Transverse colon (tissue), 4 donors: ENCODE results near the gene TPT1. TPM values are rescaled to one million over a fixed set of nuclear protein-coding genes. Genes with fewer than 3 reads are reported as not detected.

ENCODE experiments used
- DNase-seq: peaks from one replicate; pipeline ENCODE4 v3.0.0-alpha.2; 2019
- H3K27ac ChIP-seq, 4 donors: fragments of 200-600 bp; sonication (generic); 2 replicates each; pipeline ENCODE4 v1.5.1; 2016 to 2018; ENCODE audit warnings: inconsistent platforms in 4 of 4
- H3K27me3 ChIP-seq: fragments of 200-600 bp; sonication (generic); 2 replicates; pipeline ENCODE4 v1.5.1; 2017; ENCODE audit warnings: inconsistent platforms
- H3K36me3 ChIP-seq, 4 donors: fragments of 200-600 bp; sonication (generic); 2 replicates each; pipeline ENCODE4 v1.5.1; 2017 to 2019; ENCODE audit warnings: inconsistent platforms in 4 of 4
- H3K4me1 ChIP-seq, 4 donors: fragments of 200-600 bp; sonication (generic); 2 replicates each; pipeline ENCODE4 v1.5.1; 2017 to 2020; ENCODE audit warnings: inconsistent platforms in 4 of 4
- H3K4me3 ChIP-seq, 4 donors: fragments of 200-600 bp; sonication (generic); 1 replicate in 1 of 4; 2 replicates in 3 of 4; pipeline versions ENCODE4 v1.5.1 to v1.6.1; 2017 to 2019; ENCODE audit warnings: inconsistent platforms in 4 of 4
- H3K9me3 ChIP-seq, 2 donors: fragments of 200-600 bp; sonication (generic); 2 replicates each; pipeline ENCODE4 v1.5.1; 2017 to 2019; ENCODE audit warnings: inconsistent platforms in 2 of 2
- CTCF ChIP-seq, 5 experiments: fragments of 200-600 bp in 3 of 5; fragments of 450-650 bp in 2 of 5; sonication (generic) in 3 of 5; IDR thresholded peaks; 1 replicate in 2 of 5; 2 replicates in 3 of 5; pipeline ENCODE4 v1.5.1; 2016 to 2017; ENCODE audit warnings: antibody characterized with exemption in 5 of 5, inconsistent platforms in 3 of 5, mild to moderate bottlenecking in 2 of 5, moderate library complexity in 1 of 5
- EP300 ChIP-seq: sonication (generic); formaldehyde crosslinking; IDR thresholded peaks from one replicate; pipeline ENCODE4 v1.6.1; 2017; ENCODE audit warnings: antibody characterized with exemption, low read depth
- POLR2A ChIP-seq: fragments of 450-650 bp; IDR thresholded peaks from one replicate; pipeline ENCODE4 v1.6.1; 2016; ENCODE audit warnings: antibody characterized with exemption, mild to moderate bottlenecking, moderate library complexity
- POLR2AphosphoS5 ChIP-seq, 3 donors: sonication (generic); formaldehyde crosslinking; IDR thresholded peaks; one replicate each; pipeline ENCODE4 v1.6.1; 2016; ENCODE audit warnings: antibody characterized with exemption in 3 of 3
- WGBS, 2 donors: methylation state at CpG; one replicate each; pipeline ENCODE4 v1.1.5; 2018; ENCODE audit warnings: low coverage in 1 of 2; 5-methylcytosine and 5-hydroxymethylcytosine counted together
- in situ Hi-C, 4 donors: fragments of 200-750 bp; cut with MboI; loops; one replicate each; pipeline versions ENCODE4 v1.15.0 to v1.15.1; 2017; ENCODE audit warnings: low sequenced_read_pairs in 3 of 4, low pct_ligation_motif_present in 1 of 4, low pct_unique_long_range_greater_than_20kb in 1 of 4
- intact Hi-C: fragments of 100-400 bp; cut with DNase I; formaldehyde crosslinking; loops from one replicate; pipeline ENCODE4 v1.15.1; 2023; ENCODE audit warnings: low total_unique reads
- total RNA-seq, 4 donors: library from RNA; depleted of rRNA; stranded (reverse); fragments of >200 nt; gene quantifications; one replicate each; pipeline ENCODE4 v1.1.0, GENCODE V29; 2016

The TPT1 gene
- total RNA-seq, 4 donors from 2014 or later, result 1,485 to 2,679 (median 2,380) TPM

- H3K4me3 ChIP-seq, result no peak overlapping the region
- no peaks in the 10 kb centered on the region for H3K9me3 ChIP-seq
- H3K36me3 ChIP-seq, result no peaks in the 10 kb centered on the region
- H3K27me3 ChIP-seq, result no peaks in the 10 kb centered on the region
- H3K4me1 ChIP-seq, result peaks cover 0 to 6% (median 5%) of the 10 kb centered on the region in 4 donors
- TF ChIP-seq POLR2A (no peak), CTCF (IDR thresholded peaks at IDR 0.05) (no peak), EP300 (no peak)
- no peak for DNase-seq
- WGBS, 2 donors, result 49 to 50% methylated on average over 6 of the region's 6 CpGs
- in situ Hi-C loops (loop anchor here in 2 of 4 donors (25.0 kb wide), 1 partner anchor 829 kb away; no protein-coding TSS in a partner anchor), intact Hi-C loops (no loop called here)
- H3K27ac ChIP-seq, result no peak overlapping the region
Observed at GRCh38 chr13:45316338-45316737, 24.6 kb downstream of the TPT1 start.

GRCh38 chr13:45315520-45316167 lies 25.3 kb downstream of the TPT1 start:
- Histone ChIP-seq H3K27ac (no peak overlapping the region), H3K9me3 (no peaks in the 10 kb centered on the region), H3K4me1 (peaks cover 4 to 10% (median 8%) of the 10 kb centered on the region in 4 donors), H3K36me3 (no peaks in the 10 kb centered on the region), H3K27me3 (no peaks in the 10 kb centered on the region), H3K4me3 (no peak overlapping the region)
- DNase-seq, result no peak
- in situ Hi-C loops, result loop anchor here in 2 of 4 donors (25.0 kb wide), 1 partner anchor 828 kb away; no protein-coding TSS in a partner anchor
- intact Hi-C loops, result no loop called here
- TF ChIP-seq POLR2AphosphoS5 (IDR thresholded peaks at IDR 0.05) (no peak), CTCF (IDR thresholded peaks at IDR 0.05) (no peak), POLR2A (no peak), EP300 (no peak)
- WGBS, 2 donors, result 89 to 96% methylated on average over 4 to 11 of the region's 11 CpGs

GRCh38 chr13:45314822-45315221 lies 26.2 kb downstream of the TPT1 start:
- Histone ChIP-seq H3K4me1 (peaks cover 5 to 11% (median 8%) of the 10 kb centered on the region in 4 donors), H3K9me3 (no peaks in the 10 kb centered on the region), H3K4me3 (no peak overlapping the region), H3K36me3 (no peaks in the 10 kb centered on the region), H3K27ac (no peak overlapping the region), H3K27me3 (no peaks in the 10 kb centered on the region)
- in situ Hi-C loops, result loop anchor here in 2 of 4 donors (25.0 kb wide), 1 partner anchor 828 kb away; no protein-coding TSS in a partner anchor
- intact Hi-C loops, result loop anchor here (5.0 kb wide), 1 partner anchor 268 kb away; no protein-coding TSS in a partner anchor
- DNase-seq, result no peak
- TF ChIP-seq EP300, result no peak
- TF ChIP-seq CTCF (IDR thresholded peaks at IDR 0.05), result no peak
- TF ChIP-seq POLR2A, result no peak
- no peak for TF ChIP-seq POLR2AphosphoS5 (IDR thresholded peaks at IDR 0.05)
- 93 to 100% methylated on average over 1 to 5 of the region's 10 CpGs for WGBS, 2 donors

GRCh38 chr13:45310341-45311131 lies 30.4 kb downstream of the TPT1 start:
- H3K9me3 ChIP-seq, result no peaks in the 10 kb centered on the region
- peak overlapping the region in 3 of 4 donors; percentile 33 to 52 (median 45) for H3K4me3 ChIP-seq
- in situ Hi-C loops (loop anchor here in 2 of 4 donors (25.0 kb wide), 1 partner anchor 823 kb away; no protein-coding TSS in a partner anchor), intact Hi-C loops (loop anchor here (5.0 kb wide), 1 partner anchor 263 kb away; no protein-coding TSS in a partner anchor)
- 13 to 14% methylated on average over 12 to 15 of the region's 15 CpGs for WGBS, 2 donors
- H3K4me1 ChIP-seq, result peaks cover 5 to 12% (median 10%) of the 10 kb centered on the region in 4 donors
- DNase-seq, result no peak
- H3K27me3 ChIP-seq, result no peaks in the 10 kb centered on the region
- H3K27ac ChIP-seq, result no peak overlapping the region
- TF ChIP-seq CTCF (IDR thresholded peaks at IDR 0.05) (no peak), POLR2AphosphoS5 (IDR thresholded peaks at IDR 0.05) (no peak), POLR2A (no peak), EP300 (no peak)
- no peaks in the 10 kb centered on the region for H3K36me3 ChIP-seq
